Measurements from ENCODE around the gene KDM1A.

- no peak for TF ChIP-seq EZH2 (IDR thresholded peaks at IDR 0.05; ENCODE audit: borderline replicate concordance, low read length)
- TF ChIP-seq CTCF (conservative IDR thresholded peaks at IDR 0.05 in 1 of 2, IDR thresholded peaks at IDR 0.05 in 1 of 2; ENCODE audit: extremely low read depth in 1 of 2, insufficient read depth in 1 of 2, low read depth in 1 of 2, low read length in 2 of 2), result no peak
Measured at GRCh38 chr1:23114424-23115079, 95.3 kb downstream of the KDM1A start.
